ENCODE measurements around the gene GSN.

The GSN gene

DNA sequence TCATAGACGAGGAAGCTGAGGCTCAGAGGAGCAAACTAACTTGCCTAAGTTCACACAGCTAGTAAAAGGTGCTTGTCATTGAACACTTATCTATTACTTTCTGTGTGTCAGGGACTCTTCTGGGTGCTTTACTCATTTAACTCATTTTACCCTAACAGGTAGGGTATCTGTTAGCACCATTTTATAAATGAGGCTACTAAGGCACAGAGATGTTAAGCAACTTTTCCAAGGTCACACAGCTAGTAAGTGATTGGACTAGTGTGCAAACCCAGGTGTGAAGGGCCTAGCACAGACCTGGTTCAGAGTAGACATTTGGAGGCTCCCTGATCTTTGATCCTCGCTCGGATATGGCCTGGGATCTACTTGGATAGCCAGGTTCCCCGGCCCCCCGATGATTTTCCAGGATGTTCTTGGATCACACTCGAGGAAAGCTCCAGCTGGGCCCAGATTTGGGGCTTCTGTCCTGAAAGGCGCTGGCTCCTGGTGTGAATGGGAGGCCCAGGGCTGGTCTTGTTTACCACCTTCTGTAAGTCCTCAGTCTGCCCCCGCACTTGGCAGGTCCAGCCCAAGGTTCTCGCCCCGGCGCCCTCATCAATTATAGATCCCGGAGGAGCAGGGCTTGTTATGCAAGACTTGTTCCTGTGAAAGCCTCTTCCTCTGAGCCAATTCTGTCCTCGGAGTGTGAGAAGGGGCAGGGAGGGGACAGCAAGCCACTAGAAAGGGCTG lies 37.5 kb downstream of the GSN start:
- DNase-seq, result no peak

DNA sequence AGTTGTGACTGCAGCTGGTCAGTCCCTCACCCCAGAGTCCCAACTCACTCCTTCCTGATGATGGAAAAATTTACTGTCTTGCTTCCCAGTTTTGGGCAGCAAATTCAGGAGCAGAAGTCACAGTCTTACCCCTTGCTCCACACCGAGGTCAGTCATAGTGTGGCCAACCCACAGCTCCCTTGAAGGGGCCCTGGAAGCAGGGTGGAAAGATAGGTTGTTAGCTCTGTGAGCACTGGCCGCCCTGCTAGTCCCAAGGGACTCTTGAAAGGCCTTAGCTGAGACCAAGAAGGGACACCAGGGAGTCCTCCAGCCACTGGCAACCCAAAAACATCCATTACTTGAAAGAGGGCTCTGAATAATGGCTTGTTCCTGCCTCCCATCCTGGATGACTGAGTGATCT lies 40.0 kb downstream of the GSN start:
- DNase-seq, result no peak

DNA sequence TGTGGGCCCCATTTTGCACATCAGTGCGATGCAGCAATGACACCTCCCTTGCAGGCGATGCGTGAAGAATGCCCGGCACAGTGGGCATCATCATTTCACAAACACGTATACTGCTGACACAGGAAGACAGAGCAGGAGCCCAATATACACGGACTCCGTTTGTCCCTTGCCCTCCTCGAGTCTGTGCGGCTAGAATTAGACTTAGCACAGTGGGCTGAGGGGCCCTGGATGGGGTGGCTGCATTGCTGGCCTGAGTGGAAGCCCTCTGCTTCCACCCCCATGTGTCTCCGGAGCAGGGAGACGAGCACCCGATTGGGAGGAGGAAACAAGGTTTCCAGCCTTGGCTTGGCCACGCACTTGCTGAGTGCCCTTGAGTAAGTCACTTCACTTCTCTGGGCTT lies 40.8 kb downstream of the GSN start:
- no peak for DNase-seq

DNA sequence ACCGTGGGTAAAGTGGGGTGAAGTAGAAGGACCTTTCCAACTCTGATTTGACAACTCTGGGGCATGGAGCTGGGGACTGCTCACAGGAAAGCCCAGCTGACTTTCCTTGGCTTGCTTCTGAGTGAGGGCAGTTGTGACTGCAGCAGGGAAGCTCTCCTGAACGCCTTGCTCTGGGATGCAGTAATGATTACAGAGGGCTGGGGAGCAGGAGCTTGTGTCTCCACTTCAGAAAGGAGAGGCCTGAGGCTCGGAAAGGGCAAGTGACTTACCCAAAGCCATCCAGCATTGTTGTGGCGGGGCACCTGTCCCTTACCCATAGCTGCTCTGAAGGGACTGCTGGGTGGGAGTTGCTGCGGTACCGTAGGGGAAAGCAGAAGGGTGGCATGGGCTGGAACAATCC lies 41.2 kb downstream of the GSN start:
- DNase-seq, result no peak

DNA sequence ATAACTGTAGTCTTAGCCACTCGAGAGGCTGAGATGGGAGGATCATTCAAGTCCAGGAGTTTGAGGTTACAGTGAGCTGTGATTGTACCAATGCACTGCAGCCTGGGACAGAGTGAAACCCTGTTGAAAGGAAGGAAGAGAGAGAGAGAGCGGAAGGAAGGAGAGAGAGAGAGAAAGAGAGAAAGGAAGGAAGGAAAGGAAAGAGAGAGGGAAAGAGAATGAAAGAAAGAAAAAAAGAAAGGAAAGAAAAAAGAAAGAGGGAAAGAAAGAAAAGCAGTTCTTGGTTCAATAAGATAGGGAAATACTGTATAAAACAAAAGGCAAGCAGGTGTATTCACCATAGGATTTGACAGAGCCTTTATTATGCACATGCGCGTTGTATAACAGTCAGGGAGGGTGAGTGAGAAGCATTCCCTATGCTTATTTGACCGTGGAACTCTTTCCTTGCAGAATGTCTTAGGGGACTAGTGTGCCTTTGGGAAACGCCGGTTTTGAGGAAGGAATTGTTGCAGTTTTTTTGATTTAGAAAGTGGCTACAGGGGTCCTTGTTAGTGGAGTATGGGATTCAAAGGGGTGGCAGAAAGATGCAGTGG lies 42.0 kb downstream of the GSN start:
- no peak for DNase-seq

DNA sequence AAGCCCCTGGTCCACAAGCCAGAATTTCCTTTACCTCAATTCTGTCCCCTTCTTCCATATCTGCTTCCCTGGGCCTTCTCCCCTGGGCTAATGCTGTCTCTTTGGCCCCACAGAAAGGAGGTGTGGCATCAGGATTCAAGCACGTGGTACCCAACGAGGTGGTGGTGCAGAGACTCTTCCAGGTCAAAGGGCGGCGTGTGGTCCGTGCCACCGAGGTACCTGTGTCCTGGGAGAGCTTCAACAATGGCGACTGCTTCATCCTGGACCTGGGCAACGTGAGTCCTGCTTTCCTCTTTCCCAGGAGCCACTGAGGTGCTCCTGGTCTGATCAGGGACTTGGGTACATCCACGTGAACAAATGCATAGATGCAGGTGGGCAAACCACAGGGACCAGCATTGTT lies 42.6 kb downstream of the GSN start:
- DNase-seq, result no peak

DNA sequence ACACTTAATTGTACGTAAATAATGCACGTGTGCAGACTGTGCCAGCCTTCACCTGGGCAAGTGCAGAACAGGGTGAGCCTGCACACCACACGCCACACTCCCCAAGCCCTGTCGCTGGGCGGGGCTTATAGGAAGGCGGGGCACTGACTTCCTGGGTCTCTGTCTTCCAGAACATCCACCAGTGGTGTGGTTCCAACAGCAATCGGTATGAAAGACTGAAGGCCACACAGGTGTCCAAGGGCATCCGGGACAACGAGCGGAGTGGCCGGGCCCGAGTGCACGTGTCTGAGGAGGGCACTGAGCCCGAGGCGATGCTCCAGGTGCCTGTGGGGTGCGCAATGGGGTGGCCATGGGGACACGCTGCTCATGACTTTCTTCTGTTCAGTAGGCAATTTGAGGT lies 44.2 kb downstream of the GSN start:
- no peak for DNase-seq

DNA sequence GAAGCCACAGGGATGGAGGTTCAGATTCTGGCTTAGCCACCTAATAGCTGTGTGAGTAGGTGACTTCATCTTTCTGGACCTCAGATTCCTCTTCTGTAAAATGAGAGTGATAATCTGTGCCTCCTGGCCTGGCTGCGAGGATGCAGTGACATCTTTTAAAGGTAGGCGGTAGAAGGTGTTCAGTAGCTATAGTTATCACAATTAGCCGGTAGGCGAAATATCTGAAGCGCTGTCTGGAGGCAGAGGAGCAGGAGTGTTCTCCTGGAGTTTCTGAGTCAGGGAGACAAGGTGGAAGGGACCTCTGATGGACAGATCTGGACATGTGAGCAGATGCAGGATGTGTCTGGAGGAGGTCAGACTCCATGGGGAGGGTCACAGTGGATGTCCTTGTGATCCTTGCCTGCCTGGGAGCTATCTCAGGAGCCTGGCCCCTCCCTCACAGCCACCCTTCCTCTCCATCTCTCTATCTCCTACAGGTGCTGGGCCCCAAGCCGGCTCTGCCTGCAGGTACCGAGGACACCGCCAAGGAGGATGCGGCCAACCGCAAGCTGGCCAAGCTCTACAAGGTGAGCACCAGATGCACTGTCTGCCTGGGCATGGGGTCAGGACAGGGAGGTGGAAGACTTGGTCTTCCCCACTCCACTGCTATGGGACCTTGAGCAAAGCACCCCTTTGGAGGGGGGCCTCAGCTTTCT lies 45.6 kb downstream of the GSN start:
- no peak for DNase-seq

DNA sequence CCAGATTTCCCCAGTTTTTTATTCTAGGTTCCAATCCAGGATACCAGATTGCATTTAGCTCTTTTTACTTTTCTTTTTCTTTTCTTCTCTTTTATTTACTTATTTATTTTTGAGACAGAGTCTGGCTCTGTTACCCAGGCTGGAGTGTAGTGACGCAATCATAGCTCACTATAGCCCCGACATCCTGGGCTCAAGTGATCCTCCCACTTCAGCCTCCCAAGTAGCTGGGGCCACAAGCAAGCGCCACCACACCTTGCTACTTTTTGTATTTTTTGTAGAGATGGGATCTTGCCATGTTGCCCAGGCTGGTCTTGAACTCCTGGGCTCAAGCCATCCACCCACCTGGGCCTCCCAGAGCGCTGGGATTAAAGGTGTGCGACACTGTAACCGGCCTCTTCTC lies 48.4 kb downstream of the GSN start:
- no peak for DNase-seq

DNA sequence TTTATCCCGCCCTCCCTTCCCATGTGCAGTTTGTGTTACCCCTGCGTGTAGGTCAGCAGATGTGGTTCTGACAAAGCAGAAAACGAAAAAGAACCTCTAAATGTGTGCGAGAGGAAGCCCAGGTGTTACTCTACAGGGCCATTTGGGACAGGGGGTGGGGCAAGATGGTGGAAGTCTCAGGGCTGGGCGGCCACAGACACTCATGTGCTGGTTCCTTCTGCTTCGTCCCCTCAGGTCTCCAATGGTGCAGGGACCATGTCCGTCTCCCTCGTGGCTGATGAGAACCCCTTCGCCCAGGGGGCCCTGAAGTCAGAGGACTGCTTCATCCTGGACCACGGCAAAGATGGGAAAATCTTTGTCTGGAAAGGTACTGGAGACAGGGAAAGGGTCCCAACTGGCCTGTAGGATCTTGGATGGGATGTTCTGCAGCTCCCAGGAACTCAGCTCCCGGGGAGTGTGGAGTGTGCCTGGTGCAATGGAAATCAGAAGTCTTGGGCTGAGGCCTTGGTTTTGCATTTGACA lies 49.0 kb downstream of the GSN start:
- no peak for DNase-seq

DNA sequence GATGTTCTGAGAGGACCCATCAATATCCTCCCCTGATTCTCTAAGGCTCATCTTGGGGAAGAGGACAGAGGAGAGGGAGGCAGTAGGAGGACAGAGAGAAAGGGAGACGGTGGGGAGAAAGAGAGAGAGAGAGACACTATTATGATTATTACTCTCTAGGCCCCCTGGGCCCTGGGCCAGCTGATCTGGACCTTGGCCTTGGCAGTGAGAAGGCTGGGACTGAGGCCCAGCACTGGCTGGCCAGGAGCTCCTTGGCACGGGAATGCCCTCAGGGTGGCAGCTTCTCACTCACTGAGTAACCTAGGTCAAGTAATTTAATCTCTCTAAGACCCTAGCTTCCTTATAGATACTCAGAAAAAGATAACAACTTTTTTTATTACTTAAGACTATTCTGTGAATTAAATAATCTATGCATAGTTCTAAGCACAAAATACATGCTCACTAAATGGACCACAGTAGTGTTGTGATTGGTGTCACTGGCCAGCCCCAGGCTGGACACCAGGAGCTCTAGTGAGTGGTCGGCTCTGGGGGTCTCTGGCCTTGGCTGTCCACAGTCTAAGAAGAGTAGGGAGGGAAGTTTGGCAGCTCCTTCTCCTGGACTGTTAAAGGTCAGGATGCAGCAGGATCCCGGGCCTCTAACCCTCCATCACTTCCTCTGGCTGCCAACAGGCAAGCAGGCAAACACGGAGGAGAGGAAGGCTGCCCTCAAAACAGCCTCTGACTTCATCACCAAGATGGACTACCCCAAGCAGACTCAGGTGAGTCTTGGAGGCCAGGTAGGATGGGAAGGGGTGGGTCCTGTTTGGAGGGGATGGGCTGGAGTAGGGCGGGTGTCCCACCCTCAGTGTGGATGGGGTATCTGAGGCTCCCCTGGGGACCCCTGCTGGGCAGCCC lies 50.0 kb downstream of the GSN start:
- DNase-seq, result no peak

DNA sequence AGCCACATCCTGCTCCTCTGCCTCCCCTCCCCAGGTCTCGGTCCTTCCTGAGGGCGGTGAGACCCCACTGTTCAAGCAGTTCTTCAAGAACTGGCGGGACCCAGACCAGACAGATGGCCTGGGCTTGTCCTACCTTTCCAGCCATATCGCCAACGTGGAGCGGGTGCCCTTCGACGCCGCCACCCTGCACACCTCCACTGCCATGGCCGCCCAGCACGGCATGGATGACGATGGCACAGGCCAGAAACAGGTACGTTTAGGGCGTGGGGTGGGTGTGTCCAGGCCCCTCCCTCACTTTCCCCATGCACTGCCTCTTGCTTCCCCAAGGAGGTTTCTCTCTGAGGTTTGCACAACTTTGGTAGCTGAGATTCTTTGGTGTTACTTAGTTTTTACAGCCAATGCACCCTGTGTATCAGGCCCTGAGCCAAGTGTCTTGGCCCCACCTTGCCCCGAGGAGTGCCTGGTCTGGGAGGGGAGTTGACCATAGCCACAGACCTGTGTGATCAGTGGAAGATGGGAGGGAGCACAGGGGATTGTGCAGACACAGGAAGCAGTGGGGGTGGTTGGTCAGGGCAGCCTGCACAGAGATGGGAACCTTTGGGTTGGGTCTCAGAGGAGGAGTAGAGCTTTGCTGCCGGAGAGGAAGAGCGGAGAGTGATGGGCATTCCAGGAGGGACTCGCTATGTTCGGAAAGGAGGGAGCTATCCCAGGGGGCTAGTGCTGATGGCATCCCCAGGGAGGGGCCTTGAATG lies 50.8 kb downstream of the GSN start:
- no peak for DNase-seq

DNA sequence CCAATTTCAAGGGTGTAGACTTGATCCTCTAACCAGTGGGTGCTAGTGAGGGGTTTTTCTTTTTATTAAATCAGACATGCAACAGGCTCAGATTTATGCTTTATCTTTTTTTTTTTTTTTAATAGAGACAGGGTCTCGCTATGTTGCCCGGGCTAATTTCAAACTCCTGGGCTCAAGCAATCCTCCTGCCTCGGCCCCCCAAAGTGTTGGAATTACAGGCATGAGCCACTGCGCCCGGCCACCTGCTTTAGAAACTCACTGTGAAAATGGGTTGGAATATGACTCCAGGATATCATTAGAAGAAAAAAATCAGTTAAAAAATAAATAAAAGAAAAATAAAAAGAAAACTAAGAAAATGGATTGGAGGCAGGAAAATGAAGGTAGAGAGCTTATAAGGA lies 51.4 kb downstream of the GSN start:
- DNase-seq, result no peak

DNA sequence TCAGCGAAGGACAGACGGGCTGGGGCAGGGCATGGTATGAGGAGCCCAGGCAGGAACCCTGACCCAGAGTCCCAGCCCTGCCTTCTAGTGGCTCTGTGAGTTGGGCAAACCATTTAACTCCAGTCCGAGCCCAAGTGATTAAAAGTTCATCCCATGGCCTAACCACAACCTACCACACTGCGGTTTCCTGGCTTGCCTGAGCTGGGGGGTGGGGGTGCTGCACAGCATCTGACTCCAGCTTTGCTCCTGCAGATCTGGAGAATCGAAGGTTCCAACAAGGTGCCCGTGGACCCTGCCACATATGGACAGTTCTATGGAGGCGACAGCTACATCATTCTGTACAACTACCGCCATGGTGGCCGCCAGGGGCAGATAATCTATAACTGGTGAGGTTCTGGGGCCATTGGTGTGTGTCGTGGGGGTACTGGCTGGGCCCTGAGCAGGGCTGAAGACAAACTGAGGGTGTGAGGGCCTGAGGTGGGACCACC lies 53.1 kb downstream of the GSN start:
- DNase-seq, result no peak

DNA sequence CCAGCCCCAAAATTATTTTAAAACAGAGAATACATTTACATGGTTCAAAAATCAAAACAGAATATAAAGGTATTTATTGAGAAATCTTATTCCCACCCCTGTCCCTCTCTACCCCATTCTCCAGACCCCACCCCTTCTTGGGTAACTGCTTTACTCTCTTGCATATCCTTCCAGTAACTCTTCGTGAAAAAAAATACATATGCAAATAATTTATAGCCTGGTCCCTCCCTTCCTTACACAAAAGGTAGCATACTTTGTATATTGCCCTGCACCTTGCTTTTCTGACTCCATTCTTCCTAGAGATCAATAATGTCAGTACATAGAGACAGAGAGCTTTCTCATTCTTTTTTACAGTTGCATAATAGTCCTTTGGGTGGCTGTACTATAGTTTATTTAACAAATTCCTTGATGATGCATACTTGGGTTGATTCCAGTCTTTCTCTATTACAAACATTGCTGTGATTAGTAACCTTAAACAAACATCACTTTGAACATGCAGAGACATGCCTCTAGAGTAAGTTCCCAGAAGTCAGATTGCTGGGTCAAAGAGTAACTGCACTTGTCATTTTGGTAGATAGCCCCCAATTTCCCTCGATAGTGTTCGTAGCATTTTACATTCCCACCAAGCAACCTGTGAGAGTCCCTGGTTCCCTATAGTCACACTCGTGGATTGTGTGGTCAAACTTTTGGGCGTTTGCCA lies 54.2 kb downstream of the GSN start:
- no peak for DNase-seq

DNA sequence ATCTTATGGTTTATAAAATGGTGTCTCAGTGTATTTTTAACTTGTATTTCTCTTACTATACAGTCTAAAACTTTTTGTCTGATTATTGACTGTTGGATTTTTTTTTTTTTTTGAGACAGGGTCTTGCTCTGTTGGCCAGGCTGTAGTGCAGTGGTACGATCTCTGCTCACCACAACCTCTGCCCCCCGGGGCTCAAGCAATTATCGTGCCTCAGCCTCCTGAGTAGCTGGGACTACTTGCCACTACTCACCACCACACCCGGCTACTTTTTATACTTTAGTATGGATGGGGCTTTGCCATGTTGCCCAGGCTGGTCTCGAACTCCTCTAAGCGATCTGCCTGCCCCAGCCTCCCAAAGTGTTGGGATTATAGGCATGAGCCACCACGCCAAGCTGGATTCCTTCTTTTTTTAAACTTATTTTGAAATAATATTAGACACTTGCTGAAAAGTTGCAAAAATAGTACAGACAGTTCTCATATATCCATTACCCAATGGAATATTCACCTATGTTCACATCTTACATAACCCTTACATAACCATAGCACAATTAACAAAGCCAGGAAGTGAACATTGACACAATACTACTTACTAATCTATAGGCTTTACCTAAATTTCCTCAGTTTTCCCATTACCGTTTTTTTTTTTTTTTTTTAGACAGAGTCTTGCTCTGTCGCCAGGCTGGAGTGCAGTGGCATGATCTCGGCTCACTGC lies 54.9 kb downstream of the GSN start:
- no peak for DNase-seq

DNA sequence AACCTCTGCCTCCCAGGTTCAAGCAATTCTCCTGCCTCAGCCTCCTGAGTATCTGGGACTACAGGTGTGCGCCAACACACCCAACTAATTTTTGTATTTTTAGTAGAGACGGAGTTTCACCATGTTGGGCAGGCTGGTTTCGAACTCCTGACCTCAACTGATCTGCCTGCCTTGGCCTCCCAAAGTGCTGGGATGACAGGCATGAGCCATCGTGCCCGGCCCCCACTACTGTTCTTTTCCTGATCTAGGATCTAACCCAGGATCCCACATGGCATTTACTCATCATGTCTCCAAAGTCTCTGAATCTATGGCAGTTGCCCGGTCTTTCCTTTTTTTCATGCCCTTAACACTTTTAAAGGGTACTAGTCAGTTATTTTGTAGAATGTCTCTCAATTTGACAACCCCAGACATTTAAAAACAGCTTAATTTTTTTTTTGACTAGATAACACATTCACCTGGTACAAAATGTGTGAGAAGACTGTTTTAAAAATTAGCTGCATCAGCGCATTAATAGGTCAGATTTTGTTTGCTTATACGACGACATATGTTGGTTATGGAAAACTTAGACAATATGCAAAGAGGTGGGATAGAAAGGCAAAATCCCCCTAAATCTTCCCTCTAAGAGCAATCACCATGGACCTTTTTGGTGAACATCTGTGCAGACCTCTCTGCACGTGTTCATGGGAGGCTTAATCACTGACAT lies 55.6 kb downstream of the GSN start:
- DNase-seq, result no peak

DNA sequence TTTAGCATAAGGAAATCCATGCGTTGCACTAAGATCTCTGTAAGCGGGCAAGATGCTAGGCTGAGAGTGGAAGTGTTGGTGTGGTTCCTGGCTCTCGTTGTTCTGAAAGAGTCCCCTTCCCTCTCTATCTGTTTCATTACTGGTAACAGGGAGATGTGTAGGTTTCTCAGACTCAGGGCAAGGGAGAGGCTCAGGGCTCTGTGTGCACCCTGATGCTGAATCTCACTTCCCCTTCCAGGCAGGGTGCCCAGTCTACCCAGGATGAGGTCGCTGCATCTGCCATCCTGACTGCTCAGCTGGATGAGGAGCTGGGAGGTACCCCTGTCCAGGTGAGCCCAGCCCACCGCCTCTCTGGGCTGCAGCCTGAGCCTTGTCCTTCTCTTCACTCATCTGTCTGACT lies 56.4 kb downstream of the GSN start:
- no peak for DNase-seq

DNA sequence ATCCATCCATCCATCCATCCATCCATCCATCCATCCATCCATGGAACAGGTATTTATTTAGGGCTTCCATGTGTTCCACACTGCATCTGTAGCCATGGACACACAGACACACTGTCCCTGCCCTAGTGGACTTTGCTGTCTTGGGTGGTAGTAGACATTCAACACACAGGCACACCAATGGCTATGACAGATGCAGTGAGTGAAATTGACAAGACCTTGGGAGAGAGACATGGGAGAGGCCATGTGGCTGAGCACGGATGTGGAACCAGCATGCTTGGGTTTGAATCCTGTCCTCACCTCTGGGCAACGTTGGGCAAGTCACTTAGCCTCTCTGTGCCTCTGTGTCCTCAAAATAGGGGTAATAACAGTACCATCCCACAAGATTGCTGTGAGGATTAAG lies 56.8 kb downstream of the GSN start:
- no peak for DNase-seq

DNA sequence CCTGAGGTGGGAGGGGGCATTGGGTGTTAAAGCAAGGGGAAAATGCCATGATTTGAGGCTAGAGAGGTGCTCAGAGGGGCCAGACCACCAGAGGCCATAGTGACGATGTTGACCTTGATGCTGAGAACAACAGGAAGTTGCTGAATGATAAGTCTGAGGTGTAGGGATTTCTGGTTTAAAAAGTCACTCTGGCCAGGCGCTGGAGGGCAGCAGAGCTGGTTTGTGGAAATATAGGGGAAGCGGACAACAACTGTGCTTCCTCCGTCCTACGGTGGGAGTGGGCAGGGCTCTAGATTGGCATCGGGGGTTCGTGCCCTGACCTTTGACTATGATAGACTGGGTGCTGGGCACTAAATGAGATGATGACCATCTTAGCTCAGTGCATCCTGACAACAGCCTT lies 57.4 kb downstream of the GSN start:
- no peak for DNase-seq
